IPS-15b (cell line): ENCODE data around the gene RIPOR3.
"Not testable (repeated sequence)": the region's sequence is repeated elsewhere in the genome, so short reads cannot be mapped to it uniquely, and the experiment has no call there.

Experiments used
- H3K27me3 ChIP-seq: one replicate; pipeline ENCODE4 v1.6.1; 2013; ENCODE audit warnings: low read length; ENCODE audit not compliant: control insufficient read depth, insufficient read depth
- H3K36me3 ChIP-seq: one replicate; pipeline ENCODE4 v1.6.1; 2013; ENCODE audit warnings: low read length; ENCODE audit not compliant: control insufficient read depth, insufficient read depth
- H3K4me1 ChIP-seq: one replicate; pipeline ENCODE4 v1.6.1; 2013; ENCODE audit warnings: mild to moderate bottlenecking, low read length; ENCODE audit not compliant: control insufficient read depth, insufficient read depth
- H3K4me3 ChIP-seq: one replicate; pipeline ENCODE4 v1.5.1; 2013; ENCODE audit warnings: low read depth, low read length
- H3K9ac ChIP-seq: one replicate; pipeline ENCODE4 v1.6.1; 2013; ENCODE audit warnings: low read depth, mild to moderate bottlenecking, low read length
- H3K9me3 ChIP-seq: one replicate; pipeline ENCODE4 v1.6.1; 2013; ENCODE audit warnings: mild to moderate bottlenecking, low read length; ENCODE audit not compliant: control insufficient read depth, insufficient read depth

Gene RIPOR3

DNA sequence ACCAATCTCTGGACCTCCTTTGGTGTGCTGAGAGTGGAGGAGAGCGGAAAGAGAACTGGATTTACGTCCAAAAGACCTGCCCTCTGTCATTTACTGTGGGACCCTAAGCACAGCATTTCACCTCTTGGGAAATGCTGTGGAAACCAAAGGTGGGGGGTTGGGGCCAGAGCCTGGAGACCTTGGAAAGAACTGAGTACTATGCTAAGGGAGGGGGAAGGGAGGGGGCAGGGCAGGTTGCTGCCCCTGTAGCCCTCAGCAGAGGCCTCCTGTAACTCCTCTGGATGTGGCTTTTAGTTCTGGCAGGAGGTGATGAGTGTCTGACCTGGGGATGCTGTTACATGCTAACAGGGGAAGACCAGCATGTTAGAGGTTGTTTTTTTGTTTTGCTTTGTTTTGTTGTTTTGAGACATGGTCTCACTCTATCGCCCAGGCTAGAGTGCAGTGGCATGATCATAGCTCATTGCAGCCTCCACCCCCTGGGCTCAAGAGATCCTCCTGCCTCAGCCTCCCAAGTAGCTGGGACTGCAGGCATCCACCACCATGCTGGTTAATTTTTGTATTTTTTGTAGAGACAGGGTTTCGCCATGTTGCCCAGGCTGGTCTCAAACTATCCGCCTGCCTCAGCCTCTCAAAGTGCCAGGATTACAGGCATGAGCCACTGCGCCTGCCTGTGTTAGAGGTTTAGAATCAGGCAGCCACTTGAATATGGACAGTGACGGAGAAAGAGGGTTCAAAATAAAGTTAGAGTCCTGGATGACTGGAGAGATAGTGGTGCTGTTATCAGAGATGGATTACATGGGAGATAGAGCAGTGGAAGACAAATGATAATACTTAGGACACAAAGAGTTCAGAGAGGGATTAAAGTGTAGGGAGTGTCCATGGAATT lies 21.7 kb upstream of the RIPOR3 start:
- no peaks in the 10 kb centered on the region for H3K27me3 ChIP-seq
- peaks cover 10% of the 10 kb centered on the region for H3K4me1 ChIP-seq
- H3K9me3 ChIP-seq = no peaks in the 10 kb centered on the region
- no peak overlapping the region for H3K4me3 ChIP-seq
- no peaks in the 10 kb centered on the region for H3K36me3 ChIP-seq
- H3K9ac ChIP-seq = no peak overlapping the region

GRCh38 chr20:50711113-50711825 lies 19.9 kb upstream of the RIPOR3 start:
- Histone ChIP-seq H3K4me3 (no peak overlapping the region), H3K36me3 (no peaks in the 10 kb centered on the region), H3K9me3 (no peaks in the 10 kb centered on the region), H3K4me1 (peaks cover 10% of the 10 kb centered on the region), H3K27me3 (no peaks in the 10 kb centered on the region), H3K9ac (no peak overlapping the region)

DNA sequence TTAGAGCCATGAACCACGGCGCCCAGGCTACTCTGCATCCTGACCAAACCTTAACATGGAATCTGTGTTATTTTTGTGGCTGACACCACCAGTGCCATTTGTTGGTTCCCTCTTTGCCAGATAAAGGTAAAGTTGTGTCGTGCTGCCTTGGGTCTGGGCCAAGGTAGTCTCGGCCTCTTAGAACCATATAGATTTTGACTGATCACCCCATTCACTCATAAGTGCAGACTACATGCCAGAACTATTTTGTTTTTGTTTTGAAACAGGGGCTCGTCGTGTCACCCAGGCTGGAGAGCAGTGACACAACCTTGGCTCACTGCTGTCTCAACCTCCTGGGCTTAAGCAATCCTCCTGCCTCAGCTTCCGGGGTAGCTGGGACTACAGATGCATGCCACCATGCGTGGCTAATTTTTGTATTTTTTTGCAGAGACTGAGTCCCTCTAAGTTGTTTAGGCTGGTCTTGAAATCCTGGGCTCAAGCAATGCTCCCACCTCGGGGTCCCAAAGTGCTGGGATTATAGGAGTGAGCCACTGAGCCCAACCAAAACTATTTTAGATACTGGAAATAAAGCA lies 19.2 kb upstream of the RIPOR3 start:
- Histone ChIP-seq H3K4me1 (peaks cover 10% of the 10 kb centered on the region), H3K9me3 (no peaks in the 10 kb centered on the region), H3K4me3 (no peak overlapping the region), H3K27me3 (no peaks in the 10 kb centered on the region), H3K36me3 (no peaks in the 10 kb centered on the region), H3K9ac (no peak overlapping the region)

GRCh38 chr20:50709636-50709973 lies 18.3 kb upstream of the RIPOR3 start:
- peaks cover 10% of the 10 kb centered on the region for H3K4me1 ChIP-seq
- no peaks in the 10 kb centered on the region for H3K36me3 ChIP-seq
- no peak overlapping the region for H3K9ac ChIP-seq

DNA sequence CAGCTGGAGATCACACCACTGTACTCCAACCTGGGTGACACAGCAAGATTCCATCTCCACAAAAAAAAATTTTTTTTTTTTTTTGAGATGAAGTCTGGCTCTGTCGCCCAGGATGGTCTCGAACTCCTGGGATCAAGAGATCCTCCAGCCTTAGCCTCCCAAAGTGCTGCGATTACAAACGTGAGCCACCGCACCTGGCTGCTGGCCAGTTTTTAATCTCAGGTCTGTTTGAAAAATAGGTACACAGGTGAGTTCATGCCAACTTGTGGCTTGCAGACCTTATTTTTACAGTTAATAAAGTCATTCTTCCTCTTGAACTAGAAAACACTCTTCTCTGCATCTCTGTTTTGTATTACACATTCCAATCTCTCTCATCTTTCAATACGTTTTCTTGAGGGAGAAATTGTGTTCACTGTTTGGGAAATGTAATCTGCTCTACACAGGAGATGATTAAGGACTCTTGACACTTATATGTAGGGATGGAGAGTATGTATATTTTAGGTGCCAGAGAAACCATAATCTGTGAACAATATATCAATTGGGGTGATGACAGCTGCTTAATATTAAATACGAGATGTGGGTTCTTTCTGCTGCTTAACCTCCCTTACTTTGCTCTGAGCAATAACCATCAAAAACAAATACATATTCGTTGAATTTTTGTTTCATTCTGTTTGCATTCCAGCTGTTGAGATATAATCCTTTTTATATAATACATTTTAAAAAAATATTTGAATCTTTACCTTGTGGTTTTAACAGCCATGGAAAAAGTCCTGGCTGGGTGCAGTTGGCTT lies 17.7 kb upstream of the RIPOR3 start:
- H3K4me1 ChIP-seq = peaks cover 10% of the 10 kb centered on the region

More at GRCh38 chr20:50709636-50709973, 18.3 kb upstream of the RIPOR3 start:
- Histone ChIP-seq H3K4me3 (no peak overlapping the region), H3K27me3 (no peaks in the 10 kb centered on the region), H3K9me3 (no peaks in the 10 kb centered on the region)

DNA sequence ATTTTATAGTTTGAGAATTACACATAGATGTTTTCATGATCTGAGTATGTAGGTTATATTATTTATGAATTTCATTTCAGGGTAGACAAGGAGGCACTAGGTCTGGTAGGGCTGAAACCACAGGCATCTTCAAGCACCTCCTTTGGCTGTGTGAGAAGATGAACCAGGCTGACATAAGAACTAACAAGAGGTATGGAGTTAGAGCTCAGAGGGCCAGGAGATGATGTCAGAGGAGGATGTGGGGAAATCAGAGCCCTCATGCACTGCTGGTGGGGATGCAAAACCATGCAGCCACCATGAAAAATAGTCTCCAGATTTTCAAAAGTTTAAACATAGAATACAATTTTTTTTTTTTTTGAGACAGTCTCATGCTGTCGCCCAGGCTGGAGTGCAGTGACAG lies 13.6 kb upstream of the RIPOR3 start:
- Histone ChIP-seq H3K27me3 (peaks cover 2% of the 10 kb centered on the region), H3K36me3 (no peaks in the 10 kb centered on the region), H3K9ac (no peak overlapping the region), H3K4me3 (no peak overlapping the region), H3K9me3 (no peaks in the 10 kb centered on the region), H3K4me1 (peaks cover 2% of the 10 kb centered on the region)

More for the DNA sequence above, 17.7 kb upstream of the RIPOR3 start:
- H3K36me3 ChIP-seq = no peaks in the 10 kb centered on the region
- H3K9me3 ChIP-seq = no peaks in the 10 kb centered on the region
- H3K27me3 ChIP-seq = no peaks in the 10 kb centered on the region
- no peak overlapping the region for H3K9ac ChIP-seq
- H3K4me3 ChIP-seq = no peak overlapping the region

DNA sequence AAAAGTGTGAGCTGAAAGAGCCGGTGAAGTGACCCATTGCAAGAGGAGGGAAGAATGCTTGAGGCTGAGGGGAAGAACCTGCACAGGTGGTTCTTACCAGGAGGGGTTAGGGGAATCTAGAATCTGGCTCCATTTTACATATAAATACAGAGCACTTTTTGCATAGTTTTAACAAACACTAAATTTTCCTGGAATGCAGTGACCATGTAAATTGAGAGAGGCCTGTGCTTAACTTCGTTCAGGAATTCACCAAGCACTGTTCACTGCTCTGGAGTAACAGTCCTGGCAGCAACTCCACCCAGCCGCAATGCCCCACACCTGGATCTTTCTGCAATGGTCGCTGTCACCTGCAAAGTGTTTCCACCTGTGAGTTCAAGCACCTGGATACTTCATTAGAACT lies 13.2 kb upstream of the RIPOR3 start:
- no peak overlapping the region for H3K9ac ChIP-seq
- no peaks in the 10 kb centered on the region for H3K36me3 ChIP-seq
- H3K4me3 ChIP-seq = no peak overlapping the region
- no peaks in the 10 kb centered on the region for H3K9me3 ChIP-seq
- peaks cover 2% of the 10 kb centered on the region for H3K27me3 ChIP-seq
- peaks cover 2% of the 10 kb centered on the region for H3K4me1 ChIP-seq

DNA sequence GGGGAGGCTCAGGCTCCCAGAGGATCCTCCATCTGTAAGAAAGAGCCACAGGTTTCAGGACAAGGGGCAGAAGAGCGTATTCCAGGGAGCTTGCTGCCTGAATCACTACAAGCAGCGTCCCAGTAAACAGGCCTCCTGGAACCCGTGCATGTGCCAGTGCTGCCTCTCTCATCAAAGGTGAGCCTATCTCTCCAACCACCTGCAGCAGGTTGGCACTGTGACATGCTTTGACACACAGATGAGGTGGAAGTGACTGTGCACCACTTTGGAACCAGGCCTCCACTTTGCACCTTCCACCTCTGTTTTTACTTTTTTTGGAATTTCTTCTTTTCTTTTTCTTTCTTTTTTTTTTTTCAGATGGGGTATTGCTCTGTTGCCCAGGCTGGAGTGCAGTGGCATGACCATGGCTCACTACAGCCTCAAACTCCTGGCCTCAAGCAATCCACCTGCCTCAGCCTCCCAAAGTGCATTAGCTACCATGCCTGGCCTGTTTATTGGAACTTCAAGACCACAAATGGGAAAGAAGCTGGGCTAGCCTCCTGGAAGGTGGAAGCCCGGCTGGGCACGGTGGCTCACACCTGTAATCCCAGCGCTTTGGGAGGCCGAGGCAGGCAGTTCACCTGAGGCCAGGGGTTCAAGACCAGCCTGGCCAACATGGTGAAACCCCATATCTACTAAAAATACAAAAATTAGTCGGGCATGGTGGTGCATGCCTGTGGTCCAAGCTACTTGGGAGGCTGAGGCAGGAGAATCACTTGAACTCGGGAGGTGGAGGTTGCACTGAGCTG lies 12.5 kb upstream of the RIPOR3 start:
- not testable (repeated sequence) for H3K9me3 ChIP-seq, H3K4me1 ChIP-seq, H3K9ac ChIP-seq, H3K27me3 ChIP-seq, H3K4me3 ChIP-seq, H3K36me3 ChIP-seq

- H3K27me3 ChIP-seq = peaks cover 2% of the 10 kb centered on the region
- no peaks in the 10 kb centered on the region for H3K9me3 ChIP-seq
- H3K4me1 ChIP-seq = peaks cover 2% of the 10 kb centered on the region
- H3K4me3 ChIP-seq = no peak overlapping the region
- H3K9ac ChIP-seq = no peak overlapping the region
- H3K36me3 ChIP-seq = no peaks in the 10 kb centered on the region
These were observed 10.0 kb upstream of the RIPOR3 start for GRCh38 chr20:50701041-50701963.

- Histone ChIP-seq H3K36me3 (no peaks in the 10 kb centered on the region), H3K9ac (no peak overlapping the region), H3K9me3 (no peaks in the 10 kb centered on the region), H3K27me3 (peaks cover 2% of the 10 kb centered on the region), H3K4me1 (peaks cover 2% of the 10 kb centered on the region), H3K4me3 (no peak overlapping the region)
These were observed 8.3 kb upstream of the RIPOR3 start for GRCh38 chr20:50699688-50700087.
